ENCODE measurements around the gene COX7A2L. TPM values are rescaled to one million over a fixed set of nuclear protein-coding genes. Genes with fewer than 3 reads are reported as not detected.

COX7A2L gene
- total RNA-seq, 4 donors from 2014 or later: 69.8 to 94.7 (median 89.1) TPM

DNA sequence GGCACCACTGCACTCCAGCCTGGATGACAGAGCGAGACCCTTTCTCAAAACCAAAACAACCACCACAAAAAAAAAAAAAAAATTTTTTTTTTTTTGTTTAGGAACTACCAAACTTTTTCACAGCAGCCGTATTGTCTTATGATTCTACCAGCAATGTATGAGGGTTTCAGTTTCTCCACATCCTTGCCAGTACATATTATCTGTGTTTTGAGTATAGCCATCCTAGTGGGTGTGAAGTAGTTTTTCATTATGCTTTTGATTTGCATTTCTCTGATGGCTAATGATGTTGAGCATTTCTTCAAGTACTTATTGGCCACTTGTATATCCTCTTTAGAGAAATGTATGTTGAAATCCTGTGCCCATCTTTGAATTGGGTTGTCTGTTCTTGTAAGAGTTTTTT lies 51.7 kb downstream of the COX7A2L start:
- TF ChIP-seq POLR2A (IDR thresholded peaks at IDR 0.05) (no peak), CTCF (IDR thresholded peaks at IDR 0.05 in 4 of 5, conservative IDR thresholded peaks at IDR 0.05 in 1 of 5) (no peak)
- intact Hi-C loops (cut with DNase I; ENCODE audit: low total_unique reads) (no loop called here), in situ Hi-C loops (cut with MboI; ENCODE audit: low sequenced_read_pairs in 4 of 4) (no loop called here)
- Histone ChIP-seq H3K4me1 (no peaks in the 10 kb centered on the region), H3K27me3 (no peaks in the 10 kb centered on the region), H3K9me3 (no peaks in the 10 kb centered on the region), H3K36me3 (peaks cover 0 to 7% of the 10 kb centered on the region in 2 donors), H3K27ac (no peak overlapping the region), H3K4me3 (no peak overlapping the region)
- ATAC-seq (no peak), DNase-seq (no peak)

GRCh38 chr2:42307180-42307579 lies 53.8 kb downstream of the COX7A2L start:
- peaks cover 0 to 15% of the 10 kb centered on the region in 2 donors for H3K36me3 ChIP-seq
- ATAC-seq: no peak
- in situ Hi-C loops (cut with MboI; ENCODE audit: low sequenced_read_pairs in 4 of 4) (no loop called here), intact Hi-C loops (cut with DNase I; ENCODE audit: low total_unique reads) (no loop called here)
- H3K27me3 ChIP-seq: no peaks in the 10 kb centered on the region
- no peak overlapping the region for H3K27ac ChIP-seq
- no peaks in the 10 kb centered on the region for H3K9me3 ChIP-seq
- TF ChIP-seq CTCF (IDR thresholded peaks at IDR 0.05 in 4 of 5, conservative IDR thresholded peaks at IDR 0.05 in 1 of 5) (no peak), POLR2A (IDR thresholded peaks at IDR 0.05) (no peak)
- H3K4me1 ChIP-seq: no peaks in the 10 kb centered on the region
- no peak for DNase-seq
- no peak overlapping the region for H3K4me3 ChIP-seq

DNA sequence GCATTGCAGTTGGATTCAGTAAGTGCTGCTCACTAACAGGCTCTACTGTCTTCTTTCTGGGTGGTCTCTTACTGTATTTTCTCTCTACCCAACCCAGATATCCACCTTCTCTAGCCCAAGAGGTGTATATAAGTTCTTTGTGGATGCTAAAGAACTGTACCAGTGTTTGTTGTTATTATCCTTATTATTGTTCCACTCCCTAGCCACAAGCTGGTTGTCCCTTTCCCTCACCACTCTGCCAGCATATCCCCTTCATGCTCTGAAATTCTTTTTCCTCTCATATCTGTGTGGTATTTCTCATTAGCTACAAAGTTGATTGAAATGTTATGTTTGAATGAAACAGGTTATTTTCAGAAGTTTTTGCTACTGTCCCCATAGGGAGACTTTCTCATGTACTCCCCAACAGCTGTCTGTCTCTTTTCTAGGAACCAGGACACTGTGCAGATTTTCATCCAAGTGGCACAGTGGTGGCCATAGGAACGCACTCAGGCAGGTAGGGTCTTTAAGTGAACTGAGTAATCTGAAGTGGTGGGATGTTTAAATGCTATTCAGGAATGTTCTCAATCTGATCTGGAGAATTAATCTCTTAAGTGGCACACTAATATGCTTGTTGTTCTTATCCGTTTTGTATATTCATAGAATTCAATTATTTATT lies 56.8 kb downstream of the COX7A2L start:
- Histone ChIP-seq H3K27ac (no peak overlapping the region), H3K9me3 (no peaks in the 10 kb centered on the region), H3K36me3 (peaks cover 0 to 15% of the 10 kb centered on the region in 2 donors), H3K4me1 (no peaks in the 10 kb centered on the region), H3K27me3 (no peaks in the 10 kb centered on the region), H3K4me3 (no peak overlapping the region)
- intact Hi-C loops (cut with DNase I; ENCODE audit: low total_unique reads): no loop called here
- ATAC-seq (no peak), DNase-seq (no peak)
- TF ChIP-seq CTCF (IDR thresholded peaks at IDR 0.05 in 4 of 5, conservative IDR thresholded peaks at IDR 0.05 in 1 of 5): no peak
- TF ChIP-seq POLR2A (IDR thresholded peaks at IDR 0.05): no peak
- in situ Hi-C loops (cut with MboI; ENCODE audit: low sequenced_read_pairs in 4 of 4): no loop called here

- no peaks in the 10 kb centered on the region for H3K4me1 ChIP-seq
- DNase-seq: no peak
- H3K27ac ChIP-seq: no peak overlapping the region
- H3K36me3 ChIP-seq: peaks cover 0 to 15% of the 10 kb centered on the region in 2 donors
- intact Hi-C loops (cut with DNase I; ENCODE audit: low total_unique reads): no loop called here
- no peaks in the 10 kb centered on the region for H3K27me3 ChIP-seq
- TF ChIP-seq POLR2A (IDR thresholded peaks at IDR 0.05): no peak
- no peak for TF ChIP-seq CTCF (IDR thresholded peaks at IDR 0.05 in 4 of 5, conservative IDR thresholded peaks at IDR 0.05 in 1 of 5)
- no peaks in the 10 kb centered on the region for H3K9me3 ChIP-seq
- no peak overlapping the region for H3K4me3 ChIP-seq
- no peak for ATAC-seq
- in situ Hi-C loops (cut with MboI; ENCODE audit: low sequenced_read_pairs in 4 of 4): no loop called here
Measured at GRCh38 chr2:42303252-42303651, 57.8 kb downstream of the COX7A2L start.

DNA sequence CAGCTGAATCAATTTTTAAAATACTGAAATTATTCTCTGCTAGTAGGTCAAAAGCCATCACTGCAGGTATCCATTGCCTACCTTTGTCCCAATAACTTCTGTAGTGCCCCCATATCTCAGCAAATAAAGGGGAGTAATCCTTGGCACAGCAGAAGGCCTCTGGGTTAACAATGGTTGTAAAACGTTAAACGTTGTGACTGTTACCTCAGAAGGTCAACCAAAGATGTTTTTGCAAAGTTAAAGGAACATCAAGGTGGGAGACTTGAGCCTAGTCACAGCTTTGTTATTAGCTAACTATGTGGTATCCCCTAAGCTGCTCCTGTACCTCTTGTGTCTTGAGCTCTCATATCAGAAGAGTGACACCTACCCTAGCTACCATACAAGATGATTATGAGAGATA lies 60.5 kb downstream of the COX7A2L start:
- ATAC-seq (no peak), DNase-seq (no peak)
- TF ChIP-seq CTCF (IDR thresholded peaks at IDR 0.05 in 4 of 5, conservative IDR thresholded peaks at IDR 0.05 in 1 of 5) (no peak), POLR2A (IDR thresholded peaks at IDR 0.05) (no peak)
- Histone ChIP-seq H3K27ac (no peak overlapping the region), H3K36me3 (peaks cover 0 to 26% of the 10 kb centered on the region in 2 donors), H3K4me3 (no peak overlapping the region), H3K9me3 (no peaks in the 10 kb centered on the region), H3K4me1 (no peaks in the 10 kb centered on the region), H3K27me3 (no peaks in the 10 kb centered on the region)
- in situ Hi-C loops (cut with MboI; ENCODE audit: low sequenced_read_pairs in 4 of 4): no loop called here
- intact Hi-C loops (cut with DNase I; ENCODE audit: low total_unique reads): no loop called here
